Urothelium cell line (cell line): ENCODE measurements around the gene OR52E1.

Experiments used
- DNase-seq: peaks from one replicate; pipeline ENCODE4 v3.0.0; 2011; ENCODE audit warnings: low spot score, mixed read lengths
- FAIRE-seq: peaks from 2 replicates; lab custom pipeline; 2011; peaks lifted over from hg19 to GRCh38; lab: Jason Lieb, UNC

The OR52E1 gene

DNA sequence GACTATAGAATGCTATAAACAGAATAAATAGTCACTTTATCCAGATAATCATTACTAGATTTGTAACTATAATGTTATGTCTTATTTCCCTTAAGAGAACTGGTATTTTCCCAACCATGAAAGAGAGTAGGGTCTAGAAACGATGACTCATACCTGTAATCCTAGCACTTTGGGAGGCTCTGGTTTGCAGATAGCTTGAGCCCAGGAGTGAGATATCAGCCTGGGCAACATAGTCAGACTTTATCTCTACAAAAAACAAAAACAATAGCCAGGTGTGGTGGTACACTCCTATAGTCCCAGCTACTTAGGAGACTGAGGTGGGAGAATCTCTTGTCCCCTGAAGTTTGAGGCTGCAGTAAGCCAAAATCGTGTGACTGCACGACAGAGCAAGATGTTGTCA is 37.9 kb downstream of the OR52E1 start:
- DNase-seq (no peak), FAIRE-seq (no peak)

DNA sequence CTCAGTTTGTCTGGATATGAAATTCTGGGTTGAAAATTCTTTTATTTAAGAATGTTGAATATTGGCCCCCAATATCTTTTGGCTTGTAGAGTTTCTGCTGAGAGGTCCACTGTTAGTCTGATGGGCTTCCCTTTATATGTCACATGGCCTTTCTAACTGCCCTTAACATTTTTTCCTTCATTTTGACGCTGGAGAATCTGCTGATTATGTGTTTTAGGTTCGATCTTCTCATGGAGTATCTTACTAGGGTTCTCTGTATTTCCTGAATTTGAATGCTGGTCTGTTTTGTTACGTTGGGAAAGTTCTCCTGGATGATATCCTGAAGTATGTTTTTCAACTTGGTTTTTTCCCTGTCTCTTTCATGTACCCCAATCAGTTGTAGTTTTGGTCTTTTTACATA is 46.0 kb downstream of the OR52E1 start:
- no peak for DNase-seq
- no peak for FAIRE-seq

DNA sequence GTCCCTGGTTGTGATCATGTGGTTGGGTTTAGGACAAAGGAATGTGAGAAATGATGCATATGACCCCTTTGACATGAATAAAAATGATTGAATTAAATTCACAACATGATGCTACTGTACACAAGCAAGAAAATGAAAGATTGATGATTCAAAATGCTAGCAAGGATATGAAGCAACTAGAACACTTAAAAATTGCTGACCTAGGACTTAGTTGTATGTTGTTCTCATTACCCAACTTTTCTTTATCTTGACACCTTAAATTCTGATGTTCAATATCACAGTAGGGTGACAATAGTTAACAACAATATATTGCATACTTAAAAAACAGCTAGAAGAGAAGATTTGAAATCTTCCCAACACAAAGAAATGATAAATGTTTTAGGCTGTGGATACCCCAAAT is 48.2 kb downstream of the OR52E1 start:
- FAIRE-seq (no peak), DNase-seq (no peak)

DNA sequence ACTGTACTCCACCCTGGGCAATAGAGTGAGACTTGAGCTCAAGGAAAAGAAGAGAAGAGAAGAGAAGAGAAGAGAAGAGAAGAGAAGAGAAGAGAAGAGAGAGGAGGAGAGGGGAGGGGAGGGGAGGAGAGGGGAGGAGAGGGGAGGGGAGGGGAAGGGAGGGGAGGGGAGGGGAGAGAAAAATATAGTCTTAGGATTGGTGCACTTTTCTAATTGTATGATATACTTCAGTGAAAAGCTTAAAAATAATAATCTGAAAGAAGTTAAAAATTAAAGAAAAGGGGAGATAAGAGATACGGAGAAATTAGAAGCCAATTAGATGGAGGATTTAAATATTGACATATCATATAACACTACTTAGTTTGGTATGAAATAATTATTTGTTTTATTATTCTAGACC is 49.5 kb downstream of the OR52E1 start:
- FAIRE-seq (no peak), DNase-seq (no peak)
